PC-9 (cell line): ENCODE results near the gene AMN1. TPM values are rescaled to one million over a fixed set of nuclear protein-coding genes. Genes with fewer than 3 reads are reported as not detected.
"Not testable (repeated sequence)": the region's sequence is repeated elsewhere in the genome, so short reads cannot be mapped to it uniquely, and the experiment has no call there.

Source experiments
- BruUV-seq: library from RNA; stranded (reverse); fragments of 400-500 nt; replicated peaks from 2 replicates; lab custom pipeline; 2021; lab: Mats Ljungman, UMichigan
- CTCF ChIA-PET: fragments of 300-600 bp; sonication (Branson Sonifier 250); formaldehyde crosslinking; loops from one replicate; lab custom pipeline; 2022; ENCODE audit warnings: antibody characterized with exemption; lab: Charles Lee
- POLR2A ChIA-PET: fragments of 300-600 bp; sonication (Branson Sonifier 250); formaldehyde crosslinking; loops from one replicate; lab custom pipeline; 2022; ENCODE audit warnings: antibody characterized with exemption; ENCODE audit not compliant: unreplicated experiment; lab: Charles Lee
- DNase-seq, 2 experiments: peaks; one replicate each; pipeline versions ENCODE4 v3.0.0 to v3.0.0-alpha.2; 2015 to 2022; ENCODE audit warnings: mixed read lengths in 1 of 2
- H2AFZ ChIP-seq: fragments of 200-600 bp; sonication (generic); 2 replicates; pipeline ENCODE4 v1.8.1; 2017; ENCODE audit warnings: antibody characterized with exemption
- H3F3A ChIP-seq: fragments of 200-600 bp; sonication (generic); 2 replicates; pipeline ENCODE4 v1.8.1; 2017; ENCODE audit warnings: antibody characterized with exemption, mild to moderate bottlenecking, low read depth; ENCODE audit not compliant: insufficient read depth
- H3K27ac ChIP-seq: fragments of 200-600 bp; sonication (generic); 2 replicates; pipeline ENCODE4 v1.6.1; 2016; ENCODE audit warnings: mixed run types
- H3K27me3 ChIP-seq: fragments of 200-600 bp; sonication (generic); 2 replicates; pipeline ENCODE4 v1.6.1; 2016; ENCODE audit warnings: low read depth, mixed run types; ENCODE audit not compliant: insufficient read depth
- H3K36me3 ChIP-seq: fragments of 200-600 bp; sonication (generic); 2 replicates; pipeline ENCODE4 v1.6.1; 2016; ENCODE audit warnings: low read depth, mixed run types
- H3K4me1 ChIP-seq: fragments of 200-600 bp; sonication (generic); replicated peaks from 2 replicates; pipeline ENCODE4 v1.6.1; 2016; ENCODE audit warnings: mixed run types; ENCODE audit not compliant: insufficient read depth
- H3K4me2 ChIP-seq: fragments of 200-600 bp; sonication (generic); 2 replicates; pipeline ENCODE4 v1.6.1; 2017; ENCODE audit warnings: mixed run types
- H3K4me3 ChIP-seq: fragments of 200-600 bp; sonication (generic); 2 replicates; pipeline ENCODE4 v1.6.1; 2016; ENCODE audit warnings: mixed run types
- H3K79me2 ChIP-seq: fragments of 200-600 bp; sonication (generic); 2 replicates; pipeline ENCODE4 v1.6.1; 2017; ENCODE audit warnings: low read depth, mixed run types
- H3K9me2 ChIP-seq: fragments of 200-600 bp; sonication (generic); 2 replicates; pipeline ENCODE4 v1.8.1; 2017; ENCODE audit warnings: mild to moderate bottlenecking; ENCODE audit not compliant: insufficient read depth
- H3K9me3 ChIP-seq: fragments of 200-600 bp; sonication (generic); 2 replicates; pipeline ENCODE4 v1.8.1; 2016; ENCODE audit warnings: low read depth; ENCODE audit not compliant: insufficient read depth
- H4K20me1 ChIP-seq: fragments of 200-600 bp; sonication (generic); 2 replicates; pipeline ENCODE4 v1.8.1; 2017; ENCODE audit not compliant: insufficient read depth
- CTCF ChIP-seq: fragments of 200-600 bp; sonication (generic); conservative IDR thresholded peaks from 2 replicates; pipeline ENCODE4 v1.6.1; 2017; ENCODE audit warnings: mixed run types, antibody characterized with exemption, mild to moderate bottlenecking, moderate library complexity
- EZH2 ChIP-seq: fragments of 200-600 bp; sonication (generic); IDR thresholded peaks from 2 replicates; pipeline ENCODE4 v1.8.0; 2017; ENCODE audit warnings: antibody characterized with exemption, low read depth
- intact Hi-C: fragments of 100-400 bp; cut with micrococcal nuclease; formaldehyde crosslinking; loops from one replicate; pipeline ENCODE4 v1.10.0; 2022; ENCODE audit not compliant: unreplicated experiment
- total RNA-seq: library from RNA; stranded (reverse); gene quantifications from 2 replicates; pipeline ENCODE4 v1.2.3, GENCODE V29; 2021

AMN1 gene
- total RNA-seq, 1 experiment from 2014 or later = 7.4 TPM

GRCh38 chr12:31710021-31710818 lies 18.6 kb downstream of the AMN1 start:
- Histone ChIP-seq H3K4me1 (no peaks in the 10 kb centered on the region), H3K4me2 (no peak overlapping the region), H3K9me3 (peaks cover 9% of the 10 kb centered on the region; the same call in 1 of the 2 replicates), H3K36me3 (no peaks in the 10 kb centered on the region), H3K79me2 (no peaks in the 10 kb centered on the region), H4K20me1 (no peaks in the 10 kb centered on the region), H3K4me3 (no peak overlapping the region), H3K9me2 (no peaks in the 10 kb centered on the region), H2AFZ (no peak overlapping the region), H3K27me3 (no peaks in the 10 kb centered on the region), H3F3A (0 out of 2 replicates have a peak, but pooled peaks cover 3% of the 10 kb centered on the region), H3K27ac (no peak overlapping the region)
- ChIA-PET POLR2A (no interaction called here), CTCF (no interaction called here)
- TF ChIP-seq CTCF = no peak
- no peak for TF ChIP-seq EZH2
- no peak for DNase-seq
- no TSS peak for BruUV-seq
- intact Hi-C loops = no loop called here

GRCh38 chr12:31708118-31708517 lies 20.7 kb downstream of the AMN1 start:
- DNase-seq, H3K4me1 ChIP-seq, intact Hi-C loops, H3K4me2 ChIP-seq, H3K79me2 ChIP-seq, H3K9me3 ChIP-seq, POLR2A ChIA-PET, H3K36me3 ChIP-seq, H3K9me2 ChIP-seq, H3K27ac ChIP-seq, CTCF ChIA-PET, H4K20me1 ChIP-seq, BruUV-seq, H3K27me3 ChIP-seq, H3K4me3 ChIP-seq, H3F3A ChIP-seq, H2AFZ ChIP-seq: not testable (repeated sequence)

GRCh38 chr12:31705621-31706020 lies 23.2 kb downstream of the AMN1 start:
- no peaks in the 10 kb centered on the region for H3K27me3 ChIP-seq
- TF ChIP-seq EZH2 = no peak
- no peak for TF ChIP-seq CTCF
- CTCF ChIA-PET = no interaction called here

More at GRCh38 chr12:31705621-31706020, 23.2 kb downstream of the AMN1 start:
- Histone ChIP-seq H2AFZ (no peak overlapping the region), H3K79me2 (no peaks in the 10 kb centered on the region), H3K36me3 (no peaks in the 10 kb centered on the region), H3K27ac (no peak overlapping the region), H3F3A (no peaks in the 10 kb centered on the region), H3K4me2 (no peak overlapping the region), H4K20me1 (no peaks in the 10 kb centered on the region), H3K9me2 (no peaks in the 10 kb centered on the region), H3K4me3 (no peak overlapping the region), H3K9me3 (peaks cover 9% of the 10 kb centered on the region; the same call in 1 of the 2 replicates), H3K4me1 (no peaks in the 10 kb centered on the region)
- POLR2A ChIA-PET = no interaction called here
- no peak for DNase-seq
- intact Hi-C loops = no loop called here
- BruUV-seq = no TSS peak
